A673 (cell line): Measurements from ENCODE around the gene BCAT1. TPM values are rescaled to one million over a fixed set of nuclear protein-coding genes. Genes with fewer than 3 reads are reported as not detected.

ENCODE experiments used
- BruUV-seq: library from RNA; stranded (reverse); fragments of 400-500 nt; replicated peaks from 2 replicates; lab custom pipeline; 2021; lab: Mats Ljungman, UMichigan
- CTCF ChIA-PET: fragments of 300-600 bp; sonication (Branson Sonifier 250); formaldehyde crosslinking; loops from one replicate; lab custom pipeline; 2022; ENCODE audit warnings: antibody characterized with exemption; lab: Charles Lee
- POLR2A ChIA-PET: fragments of 300-600 bp; sonication (Branson Sonifier 250); formaldehyde crosslinking; loops from one replicate; lab custom pipeline; 2022; ENCODE audit warnings: antibody characterized with exemption; ENCODE audit not compliant: low non-redundant PET; lab: Charles Lee
- DNase-seq: peaks from one replicate; pipeline ENCODE4 v3.0.0-alpha.2; 2015; ENCODE audit warnings: low spot score
- H3K27ac ChIP-seq: fragments of 200-600 bp; sonication (generic); 2 replicates; pipeline ENCODE4 v1.5.1; 2016; ENCODE audit warnings: mixed run types, low read depth, mild to moderate bottlenecking, mixed read lengths, antibody characterized with exemption, low read length; ENCODE audit not compliant: poor library complexity, severe bottlenecking
- H3K27me3 ChIP-seq: fragments of 200-600 bp; sonication (generic); replicated peaks from 2 replicates; pipeline ENCODE4 v1.6.1; 2017; ENCODE audit warnings: mixed run types, low read depth, mild to moderate bottlenecking, mixed read lengths, antibody characterized with exemption, low read length; ENCODE audit not compliant: insufficient read depth, poor library complexity
- H3K36me3 ChIP-seq: fragments of 200-600 bp; sonication (generic); 2 replicates; pipeline ENCODE4 v1.6.1; 2016; ENCODE audit warnings: mixed run types, mild to moderate bottlenecking, mixed read lengths, antibody characterized with exemption, low read length; ENCODE audit not compliant: insufficient read depth, poor library complexity, severe bottlenecking
- H3K4me1 ChIP-seq: fragments of 200-600 bp; sonication (generic); 2 replicates; pipeline ENCODE4 v1.6.1; 2017; ENCODE audit warnings: mixed run types, mild to moderate bottlenecking, mixed read lengths, antibody characterized with exemption, low read length; ENCODE audit not compliant: insufficient read depth, poor library complexity, severe bottlenecking
- H3K4me3 ChIP-seq: fragments of 200-600 bp; sonication (generic); 2 replicates; pipeline ENCODE4 v1.5.1; 2016; ENCODE audit warnings: low read depth, mixed run types, mild to moderate bottlenecking, mixed read lengths, low read length; ENCODE audit not compliant: poor library complexity, severe bottlenecking
- H3K9me3 ChIP-seq: fragments of 200-600 bp; sonication (generic); 2 replicates; pipeline ENCODE4 v1.6.1; 2016; ENCODE audit warnings: mixed run types, low read depth, mild to moderate bottlenecking, mixed read lengths, antibody characterized with exemption, low read length; ENCODE audit not compliant: poor library complexity, severe bottlenecking
- CTCF ChIP-seq: fragments of 300-800, 200-600 bp; sonication (generic); conservative IDR thresholded peaks from 2 replicates; pipeline ENCODE4 v1.5.1; 2017; ENCODE audit warnings: low read depth, mild to moderate bottlenecking, antibody characterized with exemption, low read length, moderate library complexity, mixed read lengths
- EZH2 ChIP-seq: fragments of 200-600 bp; sonication (generic); IDR thresholded peaks from 2 replicates; pipeline ENCODE4 v1.6.1; 2017; ENCODE audit warnings: borderline replicate concordance, low read depth, mild to moderate bottlenecking, mixed read lengths, antibody characterized with exemption, low read length; ENCODE audit not compliant: poor library complexity, severe bottlenecking
- intact Hi-C: fragments of 100-400 bp; cut with micrococcal nuclease; formaldehyde crosslinking; loops from one replicate; pipeline ENCODE4 v1.10.0; 2022; ENCODE audit not compliant: unreplicated experiment
- total RNA-seq: library from RNA; stranded (reverse); gene quantifications from 2 replicates; pipeline ENCODE4 v1.2.3, GENCODE V29; 2021

The BCAT1 gene
- total RNA-seq, 1 experiment from 2014 or later = 195 TPM

- H3K27ac ChIP-seq = no peak overlapping the region
- BruUV-seq = no TSS peak
- H3K4me1 ChIP-seq = peaks cover 30% of the 10 kb centered on the region
- intact Hi-C loops = no loop called here
- no peak overlapping the region for H3K4me3 ChIP-seq
- ChIA-PET CTCF (interaction anchor here (0.6 kb wide), 1 partner anchor 342 kb away, joined by 3 read pairs; no protein-coding TSS in a partner anchor), POLR2A (no interaction called here)
- no peaks in the 10 kb centered on the region for H3K9me3 ChIP-seq
- no peak for TF ChIP-seq CTCF
- no peak for TF ChIP-seq EZH2
- no peaks in the 10 kb centered on the region for H3K36me3 ChIP-seq
- no peak for DNase-seq
- H3K27me3 ChIP-seq = no peaks in the 10 kb centered on the region
These were observed 49.3 kb downstream of the BCAT1 start for GRCh38 chr12:24899503-24900075.

GRCh38 chr12:24898606-24899005 lies 50.3 kb downstream of the BCAT1 start:
- Histone ChIP-seq H3K9me3 (no peaks in the 10 kb centered on the region), H3K27me3 (no peaks in the 10 kb centered on the region), H3K36me3 (peaks cover 4% of the 10 kb centered on the region), H3K4me1 (peaks cover 27% of the 10 kb centered on the region), H3K4me3 (no peak overlapping the region), H3K27ac (no peak overlapping the region)
- DNase-seq = no peak
- TF ChIP-seq EZH2 (no peak), CTCF (no peak)
- no TSS peak for BruUV-seq
- intact Hi-C loops = no loop called here
- POLR2A ChIA-PET = no interaction called here
- CTCF ChIA-PET = no interaction called here

- ChIA-PET POLR2A (no interaction called here), CTCF (no interaction called here)
- H3K4me1 ChIP-seq = peaks cover 23% of the 10 kb centered on the region
- no peaks in the 10 kb centered on the region for H3K9me3 ChIP-seq
- no peak overlapping the region for H3K4me3 ChIP-seq
- no peak for DNase-seq
- BruUV-seq = no TSS peak
- H3K36me3 ChIP-seq = peaks cover 5% of the 10 kb centered on the region
- intact Hi-C loops = no loop called here
- no peaks in the 10 kb centered on the region for H3K27me3 ChIP-seq
- no peak for TF ChIP-seq EZH2
- TF ChIP-seq CTCF = no peak
- no peak overlapping the region for H3K27ac ChIP-seq
These were observed 50.7 kb downstream of the BCAT1 start for GRCh38 chr12:24898185-24898584.
